Measurements from ENCODE around the gene GUCY2D. TPM values are rescaled to one million over a fixed set of nuclear protein-coding genes. Genes with fewer than 3 reads are reported as not detected.

Gene GUCY2D
- total RNA-seq, 1 donor from 2014 or later, result not detected

GRCh38 chr17:8064561-8065019 is 62.2 kb downstream of the GUCY2D start:
- peaks cover 21% of the 10 kb centered on the region for H3K4me1 ChIP-seq
- H3K4me3 ChIP-seq, result no peak overlapping the region
- TF ChIP-seq CTCF (IDR thresholded peaks at IDR 0.05) (no peak), POLR2AphosphoS5 (IDR thresholded peaks at IDR 0.05; ENCODE audit: insufficient read depth in 1 of 2, low read depth in 1 of 2) (no peak)
- no peaks in the 10 kb centered on the region for H3K36me3 ChIP-seq
- DNase-seq (ENCODE audit: extremely low spot score in 2 of 2), result no peak
- H3K9me3 ChIP-seq, result no peaks in the 10 kb centered on the region
- intact Hi-C loops (cut with DNase I), result no loop called here
- no peak overlapping the region for H3K27ac ChIP-seq
- H3K27me3 ChIP-seq, result no peaks in the 10 kb centered on the region

- TF ChIP-seq CTCF (IDR thresholded peaks at IDR 0.05) (no peak), POLR2AphosphoS5 (IDR thresholded peaks at IDR 0.05; ENCODE audit: insufficient read depth in 1 of 2, low read depth in 1 of 2) (no peak), POLR2A (IDR thresholded peaks at IDR 0.05) (no peak)
Observed at GRCh38 chr17:8066841-8067775, 64.7 kb downstream of the GUCY2D start.

GRCh38 chr17:8067806-8068205 is 65.4 kb downstream of the GUCY2D start:
- intact Hi-C loops (cut with DNase I), result no loop called here
- H3K27me3 ChIP-seq, result peaks cover under 1% of the 10 kb centered on the region
- TF ChIP-seq POLR2A (IDR thresholded peaks at IDR 0.05) (no peak), CTCF (IDR thresholded peaks at IDR 0.05) (no peak), POLR2AphosphoS5 (IDR thresholded peaks at IDR 0.05; ENCODE audit: insufficient read depth in 1 of 2, low read depth in 1 of 2) (no peak)

More at GRCh38 chr17:8066841-8067775, 64.7 kb downstream of the GUCY2D start:
- Histone ChIP-seq H3K27ac (no peak overlapping the region), H3K36me3 (no peaks in the 10 kb centered on the region), H3K9me3 (no peaks in the 10 kb centered on the region), H3K4me1 (peaks cover 21% of the 10 kb centered on the region), H3K27me3 (no peaks in the 10 kb centered on the region), H3K4me3 (no peak overlapping the region)
- no peak for DNase-seq (ENCODE audit: extremely low spot score in 2 of 2)
- intact Hi-C loops (cut with DNase I), result no loop called here

DNA sequence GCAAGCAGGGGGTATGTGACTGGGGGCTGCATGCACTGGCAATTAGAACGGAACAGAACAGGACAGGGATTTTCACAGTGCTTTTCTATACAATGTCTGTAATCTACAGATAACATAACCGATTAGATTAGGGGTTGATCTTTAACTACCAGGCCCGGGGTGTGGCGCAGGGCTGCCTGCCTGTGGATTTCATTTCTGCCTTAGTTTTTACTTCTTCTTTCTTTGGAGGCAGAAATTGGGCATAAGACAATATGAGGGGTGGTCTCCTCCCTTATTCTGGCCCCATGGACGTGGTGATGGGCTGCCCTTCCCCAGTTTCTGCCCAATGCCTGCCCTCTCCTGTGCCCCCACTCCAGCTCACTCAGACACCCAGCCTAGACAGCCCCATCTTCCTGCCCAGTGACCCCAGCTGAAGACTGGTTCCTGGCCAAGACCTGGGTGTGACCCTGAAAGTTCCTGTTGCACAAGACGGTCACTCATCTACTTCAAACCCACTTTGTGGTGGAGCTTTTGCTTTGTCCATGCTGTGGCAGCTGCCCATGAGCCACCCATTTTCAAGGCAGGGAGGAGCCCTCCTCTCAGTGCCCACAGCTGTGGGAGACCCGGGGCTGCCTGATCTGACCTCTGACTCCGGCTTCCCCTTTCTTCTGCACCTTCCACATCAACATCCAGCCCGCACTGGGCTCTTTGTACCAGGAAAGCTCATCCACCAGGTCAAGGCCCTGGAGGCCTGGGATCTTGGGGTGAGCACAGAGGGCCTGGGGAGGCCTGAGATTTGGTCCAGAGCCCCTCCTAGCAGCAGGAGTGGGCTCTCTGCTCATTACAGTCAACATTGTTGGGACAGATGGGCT is 66.5 kb downstream of the GUCY2D start:
- Histone ChIP-seq H3K4me1 (peaks cover 23% of the 10 kb centered on the region), H3K27ac (no peak overlapping the region), H3K36me3 (no peaks in the 10 kb centered on the region), H3K27me3 (peaks cover 10% of the 10 kb centered on the region), H3K4me3 (no peak overlapping the region), H3K9me3 (no peaks in the 10 kb centered on the region)
- no peak for DNase-seq (ENCODE audit: extremely low spot score in 2 of 2)
- intact Hi-C loops (cut with DNase I), result no loop called here
- peak in 1 of 2 donors; percentile 20 for TF ChIP-seq POLR2AphosphoS5 (IDR thresholded peaks at IDR 0.05; ENCODE audit: insufficient read depth in 1 of 2, low read depth in 1 of 2)
- TF ChIP-seq CTCF (IDR thresholded peaks at IDR 0.05), result no peak

More at GRCh38 chr17:8067806-8068205, 65.4 kb downstream of the GUCY2D start:
- DNase-seq (ENCODE audit: extremely low spot score in 2 of 2), result no peak
- Histone ChIP-seq H3K27ac (no peak overlapping the region), H3K36me3 (no peaks in the 10 kb centered on the region), H3K9me3 (no peaks in the 10 kb centered on the region), H3K4me1 (peaks cover 21% of the 10 kb centered on the region), H3K4me3 (no peak overlapping the region)
